Stimulated activated CD4-positive, alpha-beta T cell treated with anti-CD3 and anti-CD28 coated beads, Interleukin-4, amount 100 ng/mL, for 1 hour (primary cell): ENCODE data around the gene TSPAN18.

Experiments used
- DNase-seq: peaks from one replicate; pipeline ENCODE4 v3.0.0-alpha.2; 2020

TSPAN18 gene

DNA sequence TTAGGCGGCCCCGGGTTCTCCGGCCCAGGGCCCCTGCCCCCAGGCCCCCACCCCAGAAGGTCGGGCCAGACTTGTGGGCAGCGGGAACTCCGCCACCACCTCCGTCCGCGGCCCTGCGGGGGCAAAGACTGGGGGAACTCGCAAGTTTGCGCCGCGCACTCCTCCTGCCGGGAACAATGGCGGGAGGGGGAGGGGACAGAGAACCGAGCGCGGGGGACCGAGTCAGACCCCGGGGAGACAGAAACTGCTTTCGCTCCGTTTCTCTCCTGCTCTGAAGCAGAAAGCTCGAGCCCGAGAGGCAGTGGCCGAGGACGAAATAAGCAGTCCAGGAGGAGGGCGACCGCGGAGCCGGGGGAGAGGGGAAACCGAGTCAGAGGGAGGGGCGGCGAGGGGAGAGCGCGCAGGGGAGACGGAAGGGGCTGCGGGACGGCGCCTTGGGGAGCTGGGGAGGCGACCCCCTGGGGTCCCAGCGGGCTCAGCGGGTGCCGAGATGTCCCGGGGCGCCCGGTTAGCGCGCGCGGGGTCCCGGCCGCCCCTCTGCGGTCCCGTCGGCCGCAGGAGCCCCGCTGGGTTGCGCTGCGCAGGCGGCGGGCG, 223.4 kb downstream of the TSPAN18 start:
- peak; percentile 45 for DNase-seq

DNA sequence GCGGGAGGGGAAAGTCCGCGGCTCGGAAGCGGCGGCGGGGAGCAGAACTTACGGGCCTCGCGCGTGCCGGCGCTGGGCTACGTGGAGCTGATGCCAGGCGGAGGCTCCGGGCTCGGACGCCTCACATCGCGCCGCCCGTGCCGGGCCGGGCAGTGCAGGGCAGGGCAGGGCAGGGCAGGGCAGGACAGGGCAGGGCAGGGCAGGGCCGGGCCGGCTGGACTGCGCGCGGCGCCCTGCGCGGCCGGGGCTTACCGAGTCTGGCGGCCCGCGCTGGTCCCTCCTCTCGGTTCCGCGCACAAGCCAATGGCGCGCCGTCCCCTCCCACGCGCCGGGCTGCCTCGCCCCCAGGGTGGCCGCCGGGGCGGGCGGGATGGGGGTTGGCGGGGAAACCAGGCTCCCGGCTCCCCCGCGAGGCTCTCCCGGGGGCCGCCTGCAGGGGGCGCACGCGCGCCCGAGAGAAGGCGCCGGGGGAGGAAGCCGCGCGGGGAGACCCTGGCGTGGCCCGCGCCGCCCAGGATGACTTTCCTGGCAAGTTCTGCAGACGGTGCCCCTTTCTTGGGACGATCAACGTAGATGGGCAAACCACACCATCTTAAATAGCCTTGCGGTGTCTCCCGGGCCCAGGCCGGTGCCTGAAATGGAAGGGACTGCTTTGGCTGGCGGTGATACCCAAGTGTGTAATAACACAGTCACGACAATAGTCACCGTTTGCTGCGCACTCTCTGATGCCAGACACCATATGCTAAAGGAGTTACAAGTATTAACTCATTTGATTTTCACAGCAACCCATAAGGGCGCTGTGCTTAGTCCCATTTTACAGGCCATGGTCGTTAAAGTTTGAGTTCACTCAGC, 224.1 kb downstream of the TSPAN18 start, which contains the start of gene TP53I11:
Gene TP53I11, minus strand, starts transcription at position 259 of the 852 bp plus-strand sequence. CDS start 12,548 bp downstream, outside the sequence.
- peak; percentile 70 for DNase-seq

DNA sequence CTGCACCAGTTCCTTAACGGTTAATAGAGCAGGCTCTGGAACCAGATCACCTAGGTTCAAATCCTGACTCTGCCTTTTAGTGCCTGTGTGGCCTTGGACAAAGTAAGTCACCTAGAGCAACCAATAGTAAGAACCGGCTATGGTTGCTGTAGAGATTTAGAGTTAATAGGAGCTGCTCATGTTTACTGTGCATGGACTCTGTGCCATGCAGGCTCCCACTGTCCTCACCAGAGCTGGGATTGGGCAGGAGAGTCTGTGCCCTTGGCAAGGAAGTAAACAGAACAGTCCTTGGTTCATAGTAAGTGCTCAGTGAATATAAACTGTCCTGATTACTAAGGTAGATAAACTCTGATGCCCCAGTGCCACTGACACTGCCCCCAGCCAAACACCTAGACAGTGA, 225.3 kb downstream of the TSPAN18 start:
- DNase-seq, result no peak

GRCh38 chr11:44952500-44953260, 225.9 kb downstream of the TSPAN18 start:
- no peak for DNase-seq

DNA sequence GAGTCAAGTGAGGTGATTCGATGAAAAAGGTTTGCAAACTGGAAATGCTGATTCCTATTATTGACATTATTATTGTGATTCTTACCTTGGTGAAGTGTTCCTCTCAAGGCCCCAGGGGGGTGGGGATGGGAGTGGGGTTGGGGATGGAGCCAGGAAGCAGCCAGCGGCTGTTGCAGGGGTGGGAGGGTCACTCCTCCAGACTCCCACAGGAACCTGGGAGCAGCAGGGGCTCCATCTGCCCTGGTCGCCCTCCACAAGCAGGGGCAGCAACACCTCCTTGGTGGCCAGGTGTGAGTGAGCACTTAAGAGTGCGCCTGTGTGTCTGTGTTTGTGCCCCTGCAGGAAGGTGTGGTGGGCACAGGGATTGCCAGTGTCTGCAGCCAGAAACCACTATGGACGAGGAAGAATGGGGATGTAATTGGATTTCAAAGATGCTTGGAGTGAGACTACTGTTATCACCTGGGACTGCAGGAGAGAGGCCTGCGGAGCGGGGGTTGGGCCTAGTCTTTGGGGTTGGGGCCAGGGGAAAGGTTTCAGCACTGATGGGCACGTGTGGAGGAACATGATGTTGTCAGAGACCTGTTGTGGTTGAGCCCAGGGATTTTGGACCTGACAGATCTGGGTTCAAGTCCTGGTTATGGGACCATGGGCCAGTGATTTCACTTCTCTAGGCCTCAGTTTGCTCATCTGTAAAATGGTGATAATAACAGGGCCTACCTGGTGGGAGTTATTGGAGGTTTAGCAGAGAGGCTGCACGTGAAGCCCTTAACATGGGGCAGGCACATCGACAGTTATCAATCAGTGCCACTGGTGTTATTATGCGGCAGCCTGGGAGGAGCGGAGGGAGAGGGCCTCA, 227.5 kb downstream of the TSPAN18 start:
- no peak for DNase-seq

DNA sequence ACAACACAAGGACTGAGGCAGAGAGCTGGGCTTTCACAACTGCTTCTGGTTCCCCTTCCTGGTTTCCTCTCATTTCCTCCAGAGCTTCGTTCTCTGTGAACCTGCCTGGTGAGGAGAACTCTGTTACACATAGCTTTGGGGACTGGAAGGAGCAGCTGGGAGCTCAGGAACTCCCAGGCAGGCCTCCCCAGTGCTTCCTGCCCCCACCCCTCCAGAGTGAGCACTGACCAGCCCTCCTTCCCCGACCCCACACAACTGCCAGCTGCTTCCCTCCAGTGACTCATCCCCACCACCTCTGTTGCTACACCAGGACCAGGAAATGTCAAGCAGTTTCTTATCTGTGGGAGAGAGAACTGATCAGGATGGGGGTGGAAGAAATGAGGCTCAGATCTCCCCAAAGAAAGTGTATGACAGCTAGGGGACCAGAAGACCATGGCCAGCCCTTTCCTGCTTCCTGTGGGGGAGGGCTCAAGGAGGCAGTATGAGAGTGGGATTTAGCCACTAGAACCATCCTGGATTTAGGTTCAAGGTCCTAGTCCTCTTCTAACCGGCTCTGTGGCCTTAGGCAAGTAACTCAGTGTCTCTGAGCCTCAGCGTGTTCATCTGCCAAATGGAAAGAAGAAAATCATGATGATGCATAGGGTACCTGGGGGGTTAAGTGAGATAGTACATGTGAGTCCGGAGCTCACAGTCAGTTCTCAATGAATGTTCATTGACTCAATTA, 228.4 kb downstream of the TSPAN18 start:
- no peak for DNase-seq

- DNase-seq, result no peak
Observed at GRCh38 chr11:44957040-44957515, 230.3 kb downstream of the TSPAN18 start.

- no peak for DNase-seq
Observed at GRCh38 chr11:44957776-44958564, 231.2 kb downstream of the TSPAN18 start.

GRCh38 chr11:44959064-44959463, 232.3 kb downstream of the TSPAN18 start:
- DNase-seq, result no peak

- no peak for DNase-seq
Observed at GRCh38 chr11:44960200-44960845, 233.6 kb downstream of the TSPAN18 start.

DNA sequence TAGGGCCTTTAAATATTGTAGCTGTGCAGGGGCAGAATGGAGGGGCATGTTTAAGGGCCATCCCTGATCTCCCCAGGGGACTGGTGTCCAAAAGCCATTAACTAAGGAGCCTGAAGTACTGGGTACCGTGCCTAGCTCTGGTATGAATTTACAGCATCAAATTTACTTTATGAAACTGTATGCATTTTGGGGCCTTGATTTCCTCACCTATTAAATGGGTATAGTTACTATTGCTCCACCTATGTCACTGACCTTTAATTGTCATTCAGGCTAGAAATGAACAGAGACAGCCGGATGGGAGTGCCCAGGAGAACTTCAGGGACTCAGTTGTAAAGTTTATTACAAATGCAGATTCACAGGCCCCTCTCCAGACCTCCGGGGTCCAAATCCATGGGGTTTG, 235.7 kb downstream of the TSPAN18 start:
- DNase-seq, result no peak

DNA sequence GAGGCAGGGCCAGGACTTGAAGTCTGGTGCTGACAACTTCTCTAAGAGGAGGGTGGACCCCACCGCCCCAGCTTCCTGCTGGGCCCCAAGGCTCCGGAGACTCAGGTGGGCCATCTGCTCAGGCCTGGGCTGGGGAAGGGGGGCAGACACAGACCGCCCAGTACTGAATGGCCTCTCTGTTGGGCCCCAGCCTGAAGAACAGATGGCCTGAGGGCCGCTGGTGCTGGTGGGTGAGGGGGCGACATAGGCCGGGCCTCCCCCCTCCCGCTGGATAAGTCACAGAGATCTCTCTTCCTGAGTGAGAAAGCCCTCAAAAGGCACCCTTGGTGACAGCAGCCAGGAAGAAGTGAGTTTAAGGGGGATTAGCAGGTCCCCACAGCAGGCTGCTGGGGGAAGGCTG, 236.4 kb downstream of the TSPAN18 start:
- DNase-seq, result no peak

DNA sequence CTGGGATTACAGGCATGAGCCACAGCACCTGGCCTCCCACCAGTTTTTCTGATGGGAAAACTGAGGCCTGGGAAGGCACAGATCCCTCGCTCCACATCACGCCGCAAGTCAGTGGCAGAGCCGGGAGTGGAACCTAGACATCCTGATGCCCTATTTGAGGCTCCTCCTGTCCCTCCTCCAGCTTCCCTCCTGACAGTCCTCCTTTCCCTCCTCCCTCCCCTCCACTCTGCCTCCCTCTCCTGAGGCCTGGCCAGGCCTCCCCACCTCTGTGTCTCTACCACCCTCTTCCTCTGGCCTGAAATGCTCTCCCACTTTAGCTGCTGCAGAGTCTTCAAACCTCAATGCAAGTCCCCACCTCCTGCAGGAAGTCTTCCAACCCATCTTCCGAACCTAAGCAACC, 237.2 kb downstream of the TSPAN18 start:
- DNase-seq, result no peak

GRCh38 chr11:44964526-44965209, 237.9 kb downstream of the TSPAN18 start:
- no peak for DNase-seq

- no peak for DNase-seq
Observed at GRCh38 chr11:44966694-44967093, 239.9 kb downstream of the TSPAN18 start.

DNA sequence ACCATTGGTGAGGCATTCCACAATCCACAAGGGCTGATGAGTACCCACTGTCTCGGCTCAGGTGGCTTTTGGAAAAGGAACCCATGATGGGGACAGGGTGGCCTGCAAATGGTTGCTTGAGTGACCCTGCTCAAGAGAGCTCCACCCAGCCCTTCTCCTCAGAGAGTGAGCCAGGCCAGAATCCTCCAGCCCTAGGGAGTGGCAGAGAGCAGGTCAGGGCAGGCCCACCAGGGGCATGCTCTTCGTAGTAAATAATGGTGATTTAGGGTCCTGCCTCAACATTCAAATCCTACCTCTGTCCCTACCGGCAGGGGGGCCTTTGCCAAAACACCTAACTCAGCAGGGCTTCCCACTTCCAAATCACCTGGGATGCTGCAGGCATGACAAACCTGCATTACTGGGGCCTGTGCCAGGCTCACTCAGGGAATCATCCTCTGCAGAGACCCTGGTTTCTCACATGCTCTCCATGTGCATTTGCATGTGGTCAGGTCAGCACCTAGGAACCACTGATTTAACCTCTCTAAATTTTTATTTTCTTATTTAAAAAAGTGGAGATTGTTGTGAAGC, 241.3 kb downstream of the TSPAN18 start:
- DNase-seq, result no peak

- DNase-seq, result no peak
Observed at GRCh38 chr11:44968510-44968909, 241.7 kb downstream of the TSPAN18 start.

DNA sequence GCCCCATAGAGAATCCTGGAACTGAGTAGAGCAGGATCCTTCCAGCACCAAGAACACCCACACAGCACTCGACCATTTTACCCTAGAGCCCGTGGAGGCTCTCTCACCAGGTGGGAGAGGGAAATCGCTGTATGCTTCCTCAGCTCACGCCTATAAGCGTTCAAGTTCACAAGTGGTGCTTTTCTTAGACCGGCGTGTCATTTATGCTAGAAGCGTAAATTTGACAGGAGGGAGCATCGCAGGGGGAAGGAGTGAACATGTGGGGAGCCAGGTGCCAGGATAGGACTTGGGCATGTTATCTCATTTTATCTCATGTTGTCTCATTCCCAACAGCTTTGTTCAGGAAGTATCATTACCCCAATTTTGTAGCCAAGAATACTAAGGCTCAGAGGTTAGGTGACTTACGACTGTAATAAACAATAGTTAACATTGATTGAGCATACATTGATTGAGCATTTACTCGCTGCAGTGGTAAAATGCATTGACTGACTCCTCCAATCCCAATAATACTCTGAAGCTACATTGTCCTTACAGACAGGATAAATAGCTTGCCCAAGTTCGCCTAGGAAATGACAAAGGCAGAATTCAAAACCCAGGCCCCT, 243.0 kb downstream of the TSPAN18 start:
- no peak for DNase-seq

GRCh38 chr11:44970293-44970692, 243.5 kb downstream of the TSPAN18 start:
- DNase-seq, result no peak
